ENCODE results near the gene TSHZ2.

- TF ChIP-seq CTCF (IDR thresholded peaks at IDR 0.05; ENCODE audit: poor library complexity) (no peak), EZH2 (IDR thresholded peaks at IDR 0.05; ENCODE audit: borderline replicate concordance) (no peak), EZH2phosphoT487 (IDR thresholded peaks at IDR 0.05; ENCODE audit: low read depth, severe bottlenecking, unreplicated experiment) (no peak)
These were observed 85.4 kb downstream of the TSHZ2 start for GRCh38 chr20:53057579-53057978.
